ENCODE results near the gene SPDYE6. TPM values are rescaled to one million over a fixed set of nuclear protein-coding genes. Genes with fewer than 3 reads are reported as not detected.
"Not testable (repeated sequence)": the region's sequence is repeated elsewhere in the genome, so short reads cannot be mapped to it uniquely, and the experiment has no call there.

SPDYE6 gene
- total RNA-seq, 1 donor from 2014 or later, result not detected

DNA sequence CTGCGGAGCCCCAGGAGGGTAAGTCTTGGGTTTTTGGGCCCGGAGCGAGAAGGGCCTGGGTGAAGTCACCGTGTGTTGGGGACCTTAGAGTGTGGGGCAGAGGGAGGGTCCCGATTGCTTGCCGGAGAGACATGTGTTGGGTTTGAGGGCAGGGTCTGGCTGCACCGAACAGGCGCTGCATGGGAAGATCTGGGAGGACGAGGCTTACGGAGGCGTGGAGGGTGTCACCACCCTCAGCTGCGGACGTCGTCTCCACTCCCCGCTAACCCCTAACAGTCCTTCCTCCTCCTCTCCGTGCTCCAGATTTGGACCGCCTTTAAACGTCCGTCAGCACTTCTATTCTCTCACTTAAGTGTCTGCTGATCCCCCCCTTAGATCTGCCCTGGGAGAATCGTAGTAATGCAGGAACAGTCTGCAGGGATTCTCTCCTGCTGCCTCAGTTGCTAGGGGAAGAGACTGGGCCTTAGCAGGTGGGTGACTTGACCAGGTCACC, 8.2 kb upstream of the SPDYE6 start:
- not testable (repeated sequence) for DNase-seq (ENCODE audit: low spot score, unreplicated experiment); H3K4me1 Mint-ChIP-seq (ENCODE audit: low read depth); H3K9me3 Mint-ChIP-seq (ENCODE audit: low read depth); H3K27me3 Mint-ChIP-seq
- Mint-ChIP-seq H3K4me3 (ENCODE audit: low read depth) (peak overlapping the region; percentile 88), H3K27ac (peak overlapping the region; percentile 94), H3K36me3 (ENCODE audit: insufficient read depth) (peaks cover 12% of the 10 kb centered on the region)

DNA sequence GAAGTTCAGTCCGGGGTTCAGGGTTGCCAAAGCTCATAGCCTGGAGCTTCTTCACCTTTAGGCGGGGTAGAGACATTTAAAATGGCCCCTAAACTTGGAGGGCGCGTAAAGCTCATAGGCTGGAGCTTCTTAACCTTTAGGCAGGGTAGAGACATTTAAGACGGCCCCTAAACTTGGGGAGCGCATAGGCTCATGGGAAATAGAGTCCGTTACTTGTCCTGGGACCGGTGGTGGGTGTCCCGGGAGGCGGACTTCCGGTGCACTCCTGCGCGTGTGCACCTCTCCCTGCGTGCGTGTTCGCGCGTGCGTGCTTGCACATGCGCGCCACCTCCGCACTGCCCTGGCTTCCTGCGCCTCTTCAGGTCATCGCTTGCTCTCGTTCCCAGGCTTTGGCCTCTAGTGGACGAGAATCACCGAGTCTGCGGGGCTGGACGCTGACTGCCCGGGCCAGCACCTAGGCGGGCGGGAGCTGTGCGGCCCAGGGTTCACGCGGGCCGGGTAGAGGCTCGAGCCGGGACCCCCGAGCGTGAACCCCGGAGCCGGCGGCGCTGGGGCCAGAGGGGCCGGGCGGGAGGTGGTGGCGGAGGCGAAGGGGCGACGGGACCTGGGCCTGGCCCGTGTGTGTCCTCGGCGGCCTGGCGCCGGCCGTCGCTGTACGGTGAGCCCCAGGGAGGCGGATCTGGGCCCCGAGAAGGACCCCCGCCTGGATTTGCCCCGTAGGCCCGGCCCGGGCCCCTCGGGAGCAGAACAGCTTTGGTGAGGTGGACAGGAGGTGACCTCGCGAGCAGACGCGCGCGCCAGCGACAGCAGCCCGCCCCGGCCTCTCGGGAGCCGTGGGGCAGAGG, 7.5 kb upstream of the SPDYE6 start:
- Mint-ChIP-seq H3K4me3 (ENCODE audit: low read depth) (peak overlapping the region; percentile 88), H3K36me3 (ENCODE audit: insufficient read depth) (peaks cover 12% of the 10 kb centered on the region), H3K27ac (peak overlapping the region; percentile 94)
- DNase-seq (ENCODE audit: low spot score, unreplicated experiment), result peak; percentile 89
- H3K9me3 Mint-ChIP-seq (ENCODE audit: low read depth); H3K4me1 Mint-ChIP-seq (ENCODE audit: low read depth); H3K27me3 Mint-ChIP-seq: not testable (repeated sequence)
- TF ChIP-seq, protein P1, sequence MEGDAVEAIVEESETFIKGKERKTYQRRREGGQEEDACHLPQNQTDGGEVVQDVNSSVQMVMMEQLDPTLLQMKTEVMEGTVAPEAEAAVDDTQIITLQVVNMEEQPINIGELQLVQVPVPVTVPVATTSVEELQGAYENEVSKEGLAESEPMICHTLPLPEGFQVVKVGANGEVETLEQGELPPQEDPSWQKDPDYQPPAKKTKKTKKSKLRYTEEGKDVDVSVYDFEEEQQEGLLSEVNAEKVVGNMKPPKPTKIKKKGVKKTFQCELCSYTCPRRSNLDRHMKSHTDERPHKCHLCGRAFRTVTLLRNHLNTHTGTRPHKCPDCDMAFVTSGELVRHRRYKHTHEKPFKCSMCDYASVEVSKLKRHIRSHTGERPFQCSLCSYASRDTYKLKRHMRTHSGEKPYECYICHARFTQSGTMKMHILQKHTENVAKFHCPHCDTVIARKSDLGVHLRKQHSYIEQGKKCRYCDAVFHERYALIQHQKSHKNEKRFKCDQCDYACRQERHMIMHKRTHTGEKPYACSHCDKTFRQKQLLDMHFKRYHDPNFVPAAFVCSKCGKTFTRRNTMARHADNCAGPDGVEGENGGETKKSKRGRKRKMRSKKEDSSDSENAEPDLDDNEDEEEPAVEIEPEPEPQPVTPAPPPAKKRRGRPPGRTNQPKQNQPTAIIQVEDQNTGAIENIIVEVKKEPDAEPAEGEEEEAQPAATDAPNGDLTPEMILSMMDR (IDR thresholded peaks at IDR 0.05; ENCODE audit: unreplicated experiment), result peak; percentile 35

DNA sequence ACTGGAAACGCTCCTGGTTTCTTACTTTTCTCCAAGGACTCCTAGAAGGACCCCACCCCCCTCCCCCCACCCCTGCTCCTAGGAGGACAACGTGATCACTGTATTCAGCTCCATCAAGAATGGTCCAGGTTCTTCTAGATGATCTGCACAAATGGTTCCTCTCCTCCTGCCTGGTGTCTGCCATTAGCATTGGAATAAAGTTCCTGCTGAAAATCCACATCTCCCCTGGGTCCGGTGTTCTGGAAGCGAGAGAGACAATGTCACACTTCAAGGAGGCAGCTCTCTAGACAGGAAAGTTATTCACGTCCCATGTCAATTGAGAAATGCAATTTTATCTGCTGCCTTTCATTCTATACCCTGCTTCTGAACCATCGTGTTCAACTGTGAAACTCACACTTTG, 9.3 kb downstream of the SPDYE6 start:
- not testable (repeated sequence) for H3K4me3 Mint-ChIP-seq (ENCODE audit: low read depth); H3K36me3 Mint-ChIP-seq (ENCODE audit: insufficient read depth); H3K4me1 Mint-ChIP-seq (ENCODE audit: low read depth); H3K27me3 Mint-ChIP-seq; H3K9me3 Mint-ChIP-seq (ENCODE audit: low read depth); DNase-seq (ENCODE audit: low spot score, unreplicated experiment); H3K27ac Mint-ChIP-seq

DNA sequence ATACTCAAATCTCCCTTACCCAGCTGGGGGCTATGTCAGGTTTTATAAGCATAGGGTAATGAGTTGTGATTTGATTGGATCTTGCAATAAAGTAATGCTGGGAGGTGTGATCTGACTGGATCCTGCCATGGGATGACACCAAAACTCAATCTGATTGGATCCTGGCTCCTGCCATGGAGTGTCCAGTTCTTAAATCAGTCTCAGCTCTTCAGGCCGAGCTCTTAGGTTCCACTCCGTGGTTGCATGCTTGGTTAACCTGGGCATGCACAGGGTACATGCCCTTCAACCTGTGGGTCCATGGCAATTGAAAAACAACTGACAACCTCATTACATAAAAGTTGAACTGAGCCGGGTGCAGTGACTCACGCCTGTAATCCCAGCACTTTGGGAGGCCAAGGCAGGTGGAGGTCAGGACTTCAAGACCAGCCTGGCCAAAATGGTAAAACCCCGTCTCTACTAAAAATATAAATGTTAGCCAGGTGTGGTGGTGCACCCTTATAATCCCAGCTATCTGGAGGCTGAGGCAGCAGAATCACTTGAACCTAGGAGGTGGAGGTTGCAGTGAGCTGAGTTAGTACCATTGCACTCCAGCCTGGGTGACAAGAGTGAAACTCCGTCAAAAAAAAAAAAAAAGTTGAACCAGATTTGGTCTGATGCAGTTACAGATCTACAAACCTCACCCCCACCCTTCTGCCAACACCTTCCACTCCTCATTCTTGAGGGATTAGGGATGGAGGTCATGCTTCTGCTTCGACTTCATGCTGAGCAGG, 15.5 kb downstream of the SPDYE6 start:
- not testable (repeated sequence) for H3K9me3 Mint-ChIP-seq (ENCODE audit: low read depth); H3K27ac Mint-ChIP-seq; H3K4me3 Mint-ChIP-seq (ENCODE audit: low read depth); H3K36me3 Mint-ChIP-seq (ENCODE audit: insufficient read depth); H3K27me3 Mint-ChIP-seq; DNase-seq (ENCODE audit: low spot score, unreplicated experiment); H3K4me1 Mint-ChIP-seq (ENCODE audit: low read depth)

DNA sequence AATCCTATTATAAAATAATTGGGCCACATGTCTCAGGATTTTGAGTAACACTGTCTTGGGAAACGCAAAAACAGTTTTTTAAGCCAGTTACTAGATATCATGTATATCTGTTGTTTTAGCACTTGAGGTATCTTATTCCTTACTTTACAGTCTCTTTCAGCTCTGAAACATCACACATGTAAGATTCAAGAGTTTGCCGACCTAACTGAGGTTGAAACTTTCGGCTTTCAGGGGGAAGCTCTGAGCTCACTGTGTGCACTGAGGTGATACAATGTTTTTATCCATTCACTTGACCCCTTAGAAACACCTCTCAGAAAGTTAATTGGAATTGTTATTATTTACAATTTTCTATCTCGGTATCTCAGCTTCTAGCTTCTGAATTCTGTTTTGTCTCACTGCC, 18.8 kb downstream of the SPDYE6 start:
- H3K36me3 Mint-ChIP-seq (ENCODE audit: insufficient read depth); DNase-seq (ENCODE audit: low spot score, unreplicated experiment); H3K4me3 Mint-ChIP-seq (ENCODE audit: low read depth); H3K27ac Mint-ChIP-seq; H3K4me1 Mint-ChIP-seq (ENCODE audit: low read depth); H3K9me3 Mint-ChIP-seq (ENCODE audit: low read depth); H3K27me3 Mint-ChIP-seq: not testable (repeated sequence)

DNA sequence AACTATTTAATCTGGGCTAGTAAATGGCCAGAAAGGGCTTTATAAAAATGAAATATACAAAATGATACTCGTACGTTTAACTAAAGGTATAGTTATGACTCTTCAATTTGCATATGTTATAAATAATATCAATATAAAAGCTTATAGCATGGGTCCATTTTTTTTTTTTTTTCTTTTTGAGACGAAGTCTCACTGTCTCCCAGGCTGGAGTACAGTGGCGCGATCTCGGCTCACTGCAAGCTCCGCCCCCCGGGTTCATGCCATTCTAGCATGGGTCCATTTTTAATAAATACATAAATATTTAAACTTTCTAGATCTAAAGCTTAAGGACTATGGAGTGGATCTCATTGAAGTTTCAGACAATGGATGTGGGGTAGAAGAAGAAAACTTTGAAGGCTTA, 19.2 kb downstream of the SPDYE6 start:
- not testable (repeated sequence) for H3K27me3 Mint-ChIP-seq; DNase-seq (ENCODE audit: low spot score, unreplicated experiment); H3K36me3 Mint-ChIP-seq (ENCODE audit: insufficient read depth); H3K4me3 Mint-ChIP-seq (ENCODE audit: low read depth); H3K9me3 Mint-ChIP-seq (ENCODE audit: low read depth); H3K27ac Mint-ChIP-seq; H3K4me1 Mint-ChIP-seq (ENCODE audit: low read depth)

DNA sequence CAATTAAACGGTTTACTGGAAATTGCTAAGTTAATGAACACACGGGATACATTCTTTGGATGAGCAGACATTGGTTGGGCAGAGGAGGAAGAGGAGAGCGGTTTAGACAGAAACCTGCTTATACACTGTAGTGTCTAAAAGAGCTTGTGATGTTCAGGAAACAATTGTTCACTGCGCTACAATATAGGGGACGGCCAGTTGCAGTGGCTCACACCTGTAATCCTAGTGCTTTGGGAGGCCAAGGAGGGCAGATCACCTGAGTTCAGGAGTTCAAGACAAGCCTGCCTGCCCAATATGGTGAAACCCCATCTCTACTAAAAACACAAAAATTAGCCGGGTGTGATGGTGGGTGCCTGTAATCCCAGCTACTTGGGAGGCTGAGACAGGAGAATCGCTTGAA, 20.7 kb downstream of the SPDYE6 start:
- H3K36me3 Mint-ChIP-seq (ENCODE audit: insufficient read depth); H3K4me3 Mint-ChIP-seq (ENCODE audit: low read depth); H3K27me3 Mint-ChIP-seq; DNase-seq (ENCODE audit: low spot score, unreplicated experiment); H3K27ac Mint-ChIP-seq; H3K4me1 Mint-ChIP-seq (ENCODE audit: low read depth); H3K9me3 Mint-ChIP-seq (ENCODE audit: low read depth): not testable (repeated sequence)

DNA sequence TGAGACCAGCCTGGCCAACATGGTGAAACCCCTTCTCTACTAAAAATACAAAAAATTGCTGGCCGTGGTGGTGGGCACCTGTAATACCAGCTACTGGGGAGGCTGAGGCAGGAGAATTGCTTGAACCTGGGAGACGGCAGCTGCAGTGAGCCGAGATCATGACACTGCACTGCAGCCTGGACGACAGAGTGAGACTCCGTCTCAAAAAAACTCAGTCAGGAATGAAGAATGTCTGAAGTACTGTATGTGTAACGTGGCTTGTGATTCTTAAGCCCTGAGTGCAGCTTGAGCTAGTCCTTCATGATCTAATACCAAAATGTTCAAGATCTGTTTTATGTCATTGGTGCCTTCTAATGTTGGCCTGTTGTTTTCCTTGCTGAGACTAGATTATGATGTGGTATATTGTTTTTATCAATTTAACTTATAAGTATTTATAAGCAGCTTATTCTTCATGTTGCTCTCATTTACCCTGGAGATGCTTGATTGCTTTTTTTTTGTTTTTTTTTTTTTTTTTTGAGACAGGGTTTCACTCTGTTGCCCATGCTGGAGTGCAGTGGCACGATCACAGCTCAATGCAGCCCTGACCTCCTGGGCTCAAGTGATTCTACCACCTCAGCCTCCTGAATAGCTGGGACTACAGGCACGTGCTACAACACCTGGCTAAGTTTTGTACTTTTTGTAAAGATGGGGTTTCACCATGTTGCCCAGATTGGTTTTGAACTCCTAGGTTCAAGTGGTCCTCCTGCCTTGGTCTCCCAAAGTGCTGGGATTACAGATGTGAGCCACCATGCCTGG, 25.4 kb downstream of the SPDYE6 start:
- not testable (repeated sequence) for H3K36me3 Mint-ChIP-seq (ENCODE audit: insufficient read depth); H3K4me3 Mint-ChIP-seq (ENCODE audit: low read depth); H3K4me1 Mint-ChIP-seq (ENCODE audit: low read depth); H3K9me3 Mint-ChIP-seq (ENCODE audit: low read depth); DNase-seq (ENCODE audit: low spot score, unreplicated experiment); H3K27ac Mint-ChIP-seq
- H3K27me3 Mint-ChIP-seq, result peaks cover 22% of the 10 kb centered on the region

DNA sequence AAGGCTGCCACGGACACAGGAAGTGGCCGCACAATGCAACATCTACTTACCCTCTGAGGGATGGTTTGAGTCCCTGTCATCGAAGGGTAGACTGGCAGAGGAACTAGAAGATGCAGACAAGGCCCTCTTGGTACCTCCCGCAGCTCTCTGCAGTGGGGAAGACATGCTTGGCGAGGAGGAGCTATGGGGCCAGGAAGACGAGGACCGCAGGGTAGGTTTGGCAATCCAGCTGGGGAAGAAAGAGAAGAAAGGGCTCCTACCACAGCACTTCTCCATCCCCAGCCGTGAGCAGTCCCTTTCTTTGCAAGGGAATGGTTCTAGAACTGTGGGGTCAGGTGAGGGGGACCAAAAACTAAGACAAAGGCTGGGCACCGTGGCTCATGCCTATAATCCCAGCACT, 26.9 kb downstream of the SPDYE6 start:
- H3K27ac Mint-ChIP-seq; H3K9me3 Mint-ChIP-seq (ENCODE audit: low read depth); H3K4me1 Mint-ChIP-seq (ENCODE audit: low read depth); H3K36me3 Mint-ChIP-seq (ENCODE audit: insufficient read depth); DNase-seq (ENCODE audit: low spot score, unreplicated experiment); H3K4me3 Mint-ChIP-seq (ENCODE audit: low read depth): not testable (repeated sequence)
- H3K27me3 Mint-ChIP-seq, result peaks cover 22% of the 10 kb centered on the region

DNA sequence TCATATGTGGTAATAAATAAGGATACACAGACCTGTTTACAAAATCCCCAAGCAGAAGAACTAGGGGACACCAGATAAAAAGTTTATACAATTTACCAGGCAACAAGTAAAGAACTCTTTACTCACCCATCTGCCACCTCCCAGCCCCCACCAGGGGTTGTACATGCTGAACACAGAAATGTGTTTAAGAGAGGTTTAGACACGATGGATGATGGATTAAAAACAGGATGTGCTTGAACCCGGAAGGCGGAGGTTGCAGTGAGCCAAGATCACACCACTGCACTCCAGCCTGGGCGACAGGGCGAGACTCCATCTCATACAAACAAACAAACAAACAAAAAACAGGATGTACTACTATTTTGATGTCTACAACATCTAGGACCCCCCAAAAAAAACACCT, 27.4 kb downstream of the SPDYE6 start:
- H3K4me1 Mint-ChIP-seq (ENCODE audit: low read depth); H3K27ac Mint-ChIP-seq; H3K9me3 Mint-ChIP-seq (ENCODE audit: low read depth); DNase-seq (ENCODE audit: low spot score, unreplicated experiment); H3K36me3 Mint-ChIP-seq (ENCODE audit: insufficient read depth); H3K4me3 Mint-ChIP-seq (ENCODE audit: low read depth): not testable (repeated sequence)
- peaks cover 22% of the 10 kb centered on the region for H3K27me3 Mint-ChIP-seq

DNA sequence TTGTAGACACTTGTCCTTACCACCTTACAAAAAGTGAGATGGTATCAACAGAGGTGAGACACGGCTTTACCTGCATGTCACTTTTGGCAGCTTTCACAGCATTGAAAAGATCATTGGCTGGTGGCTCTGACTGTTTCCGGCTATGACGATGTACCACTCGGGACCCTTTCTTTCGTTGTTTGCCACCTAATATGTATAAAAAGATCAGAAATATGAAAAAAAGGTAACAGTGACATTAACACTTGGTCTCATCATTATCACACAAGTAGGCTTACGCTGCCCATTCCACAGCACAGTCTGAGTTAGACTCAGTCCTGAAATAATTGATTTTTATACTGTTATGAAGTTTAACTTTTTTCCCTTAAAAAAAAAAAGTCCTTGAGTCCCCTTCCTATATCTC, 29.1 kb downstream of the SPDYE6 start:
- H3K9me3 Mint-ChIP-seq (ENCODE audit: low read depth); DNase-seq (ENCODE audit: low spot score, unreplicated experiment); H3K4me3 Mint-ChIP-seq (ENCODE audit: low read depth); H3K27ac Mint-ChIP-seq; H3K4me1 Mint-ChIP-seq (ENCODE audit: low read depth); H3K36me3 Mint-ChIP-seq (ENCODE audit: insufficient read depth): not testable (repeated sequence)
- peaks cover 29% of the 10 kb centered on the region for H3K27me3 Mint-ChIP-seq
